ENCODE data around the gene TENM4.

Gene TENM4

GRCh38 chr11:79285756-79286155, 155.1 kb downstream of the TENM4 start:
- DNase-seq, result no peak

DNA sequence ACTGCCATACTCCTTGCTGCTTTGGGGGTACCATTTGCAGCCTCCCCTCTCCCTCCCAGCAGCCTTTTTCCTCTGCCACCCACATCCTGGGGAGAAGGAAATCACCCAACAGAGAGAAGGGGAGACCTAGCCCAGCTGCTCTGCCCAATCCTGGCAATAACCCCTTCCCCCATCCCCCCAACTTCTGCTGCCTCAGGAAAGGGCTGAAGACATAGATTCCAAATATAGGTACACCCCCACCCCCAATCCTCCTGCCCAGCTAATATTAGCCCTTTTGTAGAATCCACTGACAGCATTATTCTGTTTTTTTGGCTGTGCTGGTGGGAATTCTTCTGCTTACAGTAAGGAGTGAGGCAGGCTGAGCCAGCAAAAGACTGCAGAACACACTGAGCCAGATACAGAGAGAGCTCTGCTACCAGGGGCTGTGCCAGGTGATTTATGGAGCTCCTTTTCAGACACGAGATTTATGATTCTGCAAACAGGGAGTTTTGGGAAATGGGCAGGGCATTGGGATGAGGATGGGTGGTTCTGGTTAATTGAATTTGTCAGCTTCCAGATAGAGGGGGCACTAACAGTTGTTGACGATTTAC, 164.0 kb downstream of the TENM4 start:
- no peak for DNase-seq

DNA sequence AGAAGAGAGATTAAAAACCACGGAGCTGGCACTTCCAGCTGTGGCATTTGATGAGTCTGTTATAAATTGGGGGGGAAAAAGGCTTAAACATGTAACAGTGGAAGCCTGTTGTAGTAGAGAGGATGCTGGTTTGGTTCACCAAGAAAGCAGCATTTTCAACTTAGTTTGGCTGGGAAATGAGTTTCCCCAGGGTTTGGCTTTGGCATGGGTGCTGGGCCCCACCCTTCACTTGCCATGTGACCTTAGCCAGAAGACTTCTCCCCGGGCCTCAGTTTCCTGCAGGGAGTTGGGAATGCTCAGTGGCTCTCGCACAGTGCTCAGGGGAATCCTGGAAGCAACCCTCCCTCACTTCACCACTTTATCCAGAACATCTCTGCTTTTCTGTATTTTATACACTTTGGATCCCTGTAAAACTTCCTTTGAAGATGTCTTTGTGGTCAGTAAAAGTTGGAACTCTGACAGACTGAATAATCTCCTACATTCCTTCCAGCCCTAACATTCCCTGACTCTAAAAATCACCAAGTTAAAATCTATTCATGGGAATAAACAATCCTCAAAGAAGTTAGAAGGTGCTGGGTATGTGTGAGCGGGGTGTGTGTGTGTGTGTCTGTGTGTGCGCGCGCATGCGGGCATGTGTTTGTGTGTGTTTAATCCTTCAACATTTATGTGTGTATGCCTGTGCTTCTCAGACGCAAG, 166.0 kb downstream of the TENM4 start:
- DNase-seq, result no peak

DNA sequence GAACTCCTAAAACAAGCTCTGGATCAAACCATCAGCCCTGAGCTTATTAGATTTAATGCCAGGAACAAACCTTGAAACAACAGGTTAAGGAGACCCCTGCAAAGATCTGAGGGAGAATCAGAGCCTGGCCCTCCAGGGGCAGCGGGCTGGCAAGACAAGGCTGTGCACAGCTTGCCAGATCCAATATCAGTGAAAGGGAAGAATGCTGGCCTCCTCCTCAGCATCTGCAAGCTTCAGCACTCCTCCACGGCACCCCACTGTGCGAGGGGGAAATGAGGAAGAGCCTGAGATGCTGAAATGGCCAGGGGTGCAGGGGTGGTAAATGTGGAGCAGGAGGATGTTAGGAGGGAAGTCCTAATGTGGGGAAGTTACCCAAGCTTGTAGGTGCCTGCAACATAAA, 167.0 kb downstream of the TENM4 start:
- DNase-seq, result no peak

GRCh38 chr11:79269611-79270307, 171.1 kb downstream of the TENM4 start:
- DNase-seq, result no peak

DNA sequence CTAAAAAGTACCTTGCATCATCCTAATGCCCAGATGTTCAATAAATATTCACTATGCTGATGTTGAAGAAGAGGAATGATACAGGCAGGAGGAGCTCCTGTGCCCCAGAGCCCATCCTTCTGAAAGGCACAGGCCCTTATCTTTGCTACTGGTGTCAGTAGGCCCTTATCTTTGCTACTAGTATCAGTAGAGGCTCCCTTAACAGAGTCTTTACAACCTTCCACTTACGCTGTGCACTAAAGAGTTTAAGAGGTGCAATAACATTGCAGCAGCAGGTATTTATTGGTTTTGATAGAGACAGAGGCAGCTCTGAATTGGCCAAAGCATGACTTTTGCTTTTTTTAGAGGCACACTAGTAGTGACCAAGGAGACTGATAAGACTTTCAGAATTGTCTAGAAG, 174.4 kb downstream of the TENM4 start:
- no peak for DNase-seq

GRCh38 chr11:79265756-79266322, 175.0 kb downstream of the TENM4 start:
- no peak for DNase-seq

GRCh38 chr11:79264284-79264683, 176.5 kb downstream of the TENM4 start:
- DNase-seq, result no peak

DNA sequence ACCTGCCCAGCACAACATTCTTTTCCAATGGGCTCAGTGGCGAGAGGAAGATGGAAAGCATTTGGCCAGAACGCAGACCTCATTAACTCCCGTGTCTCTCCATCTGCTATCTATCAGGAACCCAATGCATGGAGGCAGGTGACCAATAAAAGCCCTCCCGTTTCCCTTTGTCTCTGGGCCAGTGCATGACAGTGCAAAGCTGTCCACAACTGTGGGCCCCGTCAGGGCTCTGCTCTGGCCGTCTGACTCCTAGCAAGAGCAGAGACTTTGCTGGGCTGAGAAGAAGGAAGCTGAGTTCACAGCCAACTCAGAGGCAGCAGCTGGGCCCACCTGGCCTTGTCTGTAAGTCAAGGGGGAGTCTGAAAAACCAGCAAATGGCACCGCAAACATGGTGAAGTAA, 177.8 kb downstream of the TENM4 start:
- DNase-seq, result no peak

DNA sequence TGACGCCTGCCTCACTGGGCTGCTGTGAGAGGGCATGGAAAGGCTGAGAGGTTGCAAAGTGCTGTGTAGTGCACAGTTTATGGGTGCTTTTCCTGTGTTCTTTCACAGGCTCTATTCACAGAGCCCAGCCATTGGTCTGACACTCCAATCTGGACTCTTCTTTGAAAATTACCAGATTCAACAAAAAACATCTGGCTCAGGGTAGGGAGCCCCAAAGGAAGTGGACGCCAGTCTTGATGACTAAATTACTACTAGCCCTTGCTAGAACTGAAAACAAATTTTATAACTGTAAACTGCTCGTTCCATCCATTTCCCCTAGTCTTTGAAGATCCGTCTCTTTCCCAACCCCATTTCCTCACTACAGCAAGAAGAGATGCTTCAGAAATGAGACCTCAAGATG, 178.6 kb downstream of the TENM4 start:
- no peak for DNase-seq

GRCh38 chr11:79261684-79262083, 179.1 kb downstream of the TENM4 start:
- DNase-seq, result no peak

DNA sequence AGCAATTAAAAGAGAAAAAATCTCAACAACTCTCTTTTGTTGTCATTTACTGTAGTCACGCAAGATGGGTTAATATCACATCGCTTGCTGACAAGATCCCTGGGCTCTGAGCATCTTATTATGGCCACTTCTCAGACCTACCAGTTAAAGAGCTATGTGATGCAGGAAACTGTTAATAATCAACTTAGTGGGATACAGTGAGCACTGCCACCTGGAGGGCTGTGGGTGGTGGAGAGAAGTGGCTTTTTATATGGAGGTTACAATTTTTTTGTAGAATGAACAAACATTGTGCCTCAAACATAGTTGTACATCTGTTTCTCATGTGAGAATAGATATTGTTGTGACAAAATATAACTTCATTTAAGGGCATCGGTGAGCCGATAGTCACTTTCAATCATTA, 181.0 kb downstream of the TENM4 start:
- no peak for DNase-seq

- no peak for DNase-seq
Measured at GRCh38 chr11:79258576-79258975, 182.3 kb downstream of the TENM4 start.

GRCh38 chr11:79255965-79256364, 184.9 kb downstream of the TENM4 start:
- no peak for DNase-seq

DNA sequence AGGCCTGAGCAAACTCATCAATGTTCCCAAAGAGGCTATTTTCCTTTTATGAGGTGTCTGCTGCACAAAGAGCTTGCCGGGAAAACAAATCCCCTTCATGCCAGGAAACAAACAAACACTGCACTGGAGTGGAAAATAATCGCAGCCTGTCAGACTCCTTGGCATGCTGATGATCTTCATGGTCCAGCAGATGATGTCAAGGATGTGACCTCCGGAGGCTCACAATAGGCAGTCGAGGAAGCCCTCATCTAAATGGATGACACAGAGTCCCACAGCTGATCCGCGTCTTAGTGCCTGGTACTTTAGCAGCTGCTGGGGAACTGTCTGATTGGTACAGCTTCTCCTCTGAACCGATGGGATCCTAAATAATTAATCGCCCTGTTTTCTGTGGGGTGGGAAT, 187.6 kb downstream of the TENM4 start:
- no peak for DNase-seq

GRCh38 chr11:79249295-79249993, 191.4 kb downstream of the TENM4 start:
- no peak for DNase-seq

DNA sequence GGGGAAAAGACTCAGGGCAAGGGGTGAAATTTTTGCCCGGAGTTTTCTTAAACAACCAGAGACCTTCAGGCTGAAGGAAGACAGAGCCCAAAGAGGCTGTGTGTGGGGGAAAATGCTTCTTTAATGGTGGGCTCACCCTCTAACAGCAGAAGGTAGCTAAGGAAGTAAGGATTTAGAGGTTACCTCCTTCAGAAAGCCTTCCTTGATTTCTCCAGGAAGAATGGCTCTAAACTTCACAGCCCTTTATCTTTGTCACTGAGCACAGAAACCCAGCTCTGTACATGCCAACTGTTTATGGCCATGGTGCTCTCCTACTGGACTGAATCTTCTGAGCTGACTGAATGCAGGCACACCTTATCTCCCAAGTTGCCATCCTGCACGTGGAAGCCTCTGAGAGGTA, 196.0 kb downstream of the TENM4 start:
- DNase-seq, result no peak

DNA sequence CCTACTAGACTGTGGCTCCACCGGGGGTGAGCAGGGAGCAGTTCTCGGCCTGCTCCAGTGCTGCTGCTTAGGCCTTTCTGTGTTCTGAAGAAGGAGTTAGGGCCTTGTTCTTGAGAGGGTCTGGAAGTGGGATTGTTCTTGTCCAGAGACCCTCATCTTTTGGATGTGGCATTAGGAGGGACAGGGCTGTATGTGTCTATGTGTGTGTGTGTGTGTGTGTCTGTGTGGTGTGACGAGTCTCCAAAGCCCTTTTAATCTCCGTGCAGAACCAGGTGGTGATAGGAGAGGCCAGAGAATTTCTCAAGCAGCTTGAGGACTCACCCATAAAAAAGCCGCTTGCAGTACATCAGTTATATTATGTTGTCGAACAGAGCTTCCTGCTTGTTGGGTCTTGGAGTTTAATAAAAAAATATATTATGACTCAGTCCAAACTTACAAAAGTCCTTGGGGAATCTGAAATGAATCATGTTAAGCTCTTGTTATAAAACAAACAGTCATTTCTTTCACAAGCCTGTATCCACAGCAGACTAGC, 196.5 kb downstream of the TENM4 start:
- DNase-seq, result no peak

- DNase-seq, result no peak
Measured at GRCh38 chr11:79243422-79244210, 197.2 kb downstream of the TENM4 start.

DNA sequence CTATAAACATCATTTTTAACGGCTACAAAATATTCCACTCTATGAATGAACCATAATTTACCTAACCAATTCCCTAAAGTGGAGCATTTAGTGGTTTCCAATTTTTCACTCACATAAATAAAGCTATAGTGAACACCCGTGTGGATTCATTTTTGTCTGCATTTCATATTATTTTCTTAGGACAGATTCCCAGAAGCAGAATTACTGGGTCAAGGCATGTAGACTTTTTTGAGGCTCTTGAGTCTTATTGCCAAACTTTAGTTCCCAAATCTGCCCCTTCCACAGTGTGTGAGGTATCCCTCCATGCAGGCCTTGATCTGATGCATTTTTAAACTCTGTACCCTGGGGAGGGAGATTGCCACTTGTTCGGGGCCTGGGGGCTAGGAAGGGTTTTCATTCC, 198.2 kb downstream of the TENM4 start:
- DNase-seq, result no peak

- no peak for DNase-seq
Measured at GRCh38 chr11:79241852-79242241, 199.0 kb downstream of the TENM4 start.

DNA sequence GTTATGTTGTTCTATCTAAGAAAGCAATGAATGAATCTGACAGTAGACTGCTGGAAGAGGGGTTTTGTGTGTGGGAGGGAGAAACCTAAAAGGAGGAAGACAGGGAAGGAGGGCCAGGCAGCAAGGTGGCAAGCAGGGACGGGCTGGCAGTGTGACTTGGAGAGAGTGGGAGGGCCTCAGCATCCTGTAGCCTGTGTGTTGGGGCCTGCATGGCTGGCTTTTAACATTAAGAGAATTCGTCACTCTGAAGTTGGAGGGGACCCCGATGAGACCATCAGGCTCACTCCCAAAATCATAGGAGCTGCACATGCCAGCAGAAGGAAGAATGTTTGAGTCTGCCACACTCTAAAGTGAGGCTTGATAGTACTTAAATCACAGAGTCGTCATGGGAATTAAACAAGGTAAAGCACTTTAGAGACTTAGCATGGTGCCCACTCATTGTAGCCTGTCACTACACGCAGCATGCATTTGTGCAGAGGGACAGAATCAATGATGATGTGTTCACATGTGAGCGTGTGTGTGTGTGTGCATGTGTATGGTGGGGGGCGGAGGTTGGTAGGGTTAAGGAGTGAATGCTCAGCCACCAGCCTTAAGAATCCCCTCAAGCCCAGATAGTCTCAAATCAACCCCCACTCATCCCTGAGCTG, 199.5 kb downstream of the TENM4 start:
- no peak for DNase-seq
